HCT116 (cell line): Measurements from ENCODE around the gene PSMC3. TPM values are rescaled to one million over a fixed set of nuclear protein-coding genes. Genes with fewer than 3 reads are reported as not detected.

Source experiments
- ATAC-seq: fragments of 200-7000 bp; cut with Tn5 transposase; 2 replicates; pipeline ENCODE4 v1.9.1; 2020; ENCODE audit warnings: mild to moderate bottlenecking, moderate library complexity
- BruUV-seq: library from RNA; stranded (reverse); fragments of 400-500 nt; replicated peaks from 2 replicates; lab custom pipeline; 2021; lab: Mats Ljungman, UMichigan
- CTCF ChIA-PET: fragments of 300-600 bp; sonication (Branson Sonifier 250); formaldehyde crosslinking; loops from one replicate; lab custom pipeline; 2021; ENCODE audit warnings: antibody characterized with exemption; lab: Charles Lee
- POLR2A ChIA-PET: fragments of 300-600, 350-600 bp; sonication (Branson Sonifier 250); formaldehyde crosslinking; loops from one replicate; lab custom pipeline; 2021; ENCODE audit warnings: antibody characterized with exemption; lab: Charles Lee
- RAD21 ChIA-PET, 2 experiments: fragments of 300-600 bp; sonication (Branson Sonifier 250); formaldehyde crosslinking; loops; one replicate each; lab custom pipeline; 2023; ENCODE audit warnings: low total read pairs in 2 of 2; ENCODE audit not compliant: uncharacterized antibody in 2 of 2, unreplicated experiment in 2 of 2, low non-redundant PET in 1 of 2; lab: Charles Lee
- DNase-seq: peaks from one replicate; pipeline ENCODE4 v3.0.0-alpha.2; 2010; ENCODE audit warnings: low read depth, low spot score
- H2AFZ ChIP-seq: fragments of 200-600 bp; shearing (Covaris generic), sonication (generic); 2 replicates; pipeline ENCODE4 v1.6.1; 2017; ENCODE audit warnings: low read depth, mixed run types, mixed read lengths, antibody characterized with exemption, low read length; ENCODE audit not compliant: poor library complexity, severe bottlenecking
- H3K27ac ChIP-seq: 2 replicates; pipeline ENCODE4 v1.5.1; 2012; ENCODE audit warnings: low read depth, low read length
- H3K27me3 ChIP-seq: fragments of 200-600 bp; sonication (generic); 2 replicates; pipeline ENCODE4 v1.6.1; 2016; ENCODE audit warnings: mixed run types, low read length, mixed read lengths; ENCODE audit not compliant: insufficient read depth
- H3K36me3 ChIP-seq, 2 experiments: fragments of 200-500 bp in 1 of 2; fragments of 200-600 bp in 1 of 2; sonication (Bioruptor generic) in 1 of 2; sonication (generic) in 1 of 2; 2 replicates each; pipeline versions ENCODE4 v1.5.1 to v1.6.1; 2014 to 2016; ENCODE audit warnings: low read length in 2 of 2, inconsistent platforms in 1 of 2, mixed read lengths in 1 of 2, mixed run types in 1 of 2; ENCODE audit not compliant: insufficient read depth in 2 of 2, control insufficient read depth in 1 of 2
- H3K4me1 ChIP-seq, 2 experiments: fragments of 200-600 bp in 1 of 2; sonication (generic) in 1 of 2; 2 replicates each; pipeline versions ENCODE4 v1.5.1 to v1.6.1; 2012 to 2017; ENCODE audit warnings: low read length in 2 of 2, inconsistent platforms in 1 of 2, mild to moderate bottlenecking in 1 of 2, mixed read lengths in 1 of 2, mixed run types in 1 of 2, moderate library complexity in 1 of 2; ENCODE audit not compliant: insufficient read depth in 2 of 2, control insufficient read depth in 1 of 2
- H3K4me2 ChIP-seq: fragments of 200-600 bp; sonication (generic); 2 replicates; pipeline ENCODE4 v1.6.1; 2017; ENCODE audit warnings: mixed run types, low read length, mixed read lengths
- H3K4me3 ChIP-seq, 2 experiments: fragments of 200-600 bp in 1 of 2; sonication (generic) in 1 of 2; replicated peaks in 1 of 2; 2 replicates each; pipeline ENCODE4 v1.5.1; 2011 to 2016; ENCODE audit warnings: low read length in 2 of 2, control low read depth in 1 of 2, low read depth in 1 of 2, mild to moderate bottlenecking in 1 of 2, mixed read lengths in 1 of 2, mixed run types in 1 of 2
- H3K79me2 ChIP-seq: fragments of 200-600 bp; sonication (generic); 2 replicates; pipeline ENCODE4 v1.6.1; 2017; ENCODE audit warnings: mild to moderate bottlenecking, mixed run types, low read length, moderate library complexity, mixed read lengths; ENCODE audit not compliant: insufficient read depth
- H3K9ac ChIP-seq: fragments of 200-600 bp; sonication (generic); 2 replicates; pipeline ENCODE4 v1.6.1; 2016; ENCODE audit warnings: low read length, mixed read lengths
- H3K9me2 ChIP-seq: fragments of 200-600 bp; sonication (generic), shearing (Covaris generic); 2 replicates; pipeline ENCODE4 v1.6.1; 2017; ENCODE audit warnings: mixed run types, mild to moderate bottlenecking, moderate library complexity; ENCODE audit not compliant: insufficient read depth
- H3K9me3 ChIP-seq, 2 experiments: fragments of 200-500 bp in 1 of 2; fragments of 200-600 bp in 1 of 2; sonication (Bioruptor generic) in 1 of 2; sonication (generic) in 1 of 2; 2 replicates each; pipeline ENCODE4 v1.6.1; 2014 to 2017; ENCODE audit warnings: low read length in 2 of 2, mixed read lengths in 2 of 2, inconsistent platforms in 1 of 2, low read depth in 1 of 2, mild to moderate bottlenecking in 1 of 2, mixed run types in 1 of 2, moderate library complexity in 1 of 2; ENCODE audit not compliant: control insufficient read depth in 1 of 2, insufficient read depth in 1 of 2
- H4K20me1 ChIP-seq: fragments of 200-600 bp; sonication (generic), shearing (Covaris generic); 2 replicates; pipeline ENCODE4 v1.6.1; 2017; ENCODE audit warnings: mixed run types, mild to moderate bottlenecking, moderate library complexity; ENCODE audit not compliant: insufficient read depth
- CEBPB ChIP-seq: IDR thresholded peaks from 2 replicates; pipeline ENCODE4 v1.6.1; 2012; ENCODE audit warnings: low read depth
- CTCF ChIP-seq, 3 experiments: fragments of 200-600 bp in 1 of 3; sonication (generic) in 1 of 3; IDR thresholded peaks in 2 of 3; conservative IDR thresholded peaks in 1 of 3; 2 replicates each; pipeline ENCODE4 v1.5.1; 2012 to 2017; ENCODE audit warnings: low read depth in 2 of 3, low read length in 2 of 3, antibody characterized with exemption in 1 of 3, borderline replicate concordance in 1 of 3, control low read depth in 1 of 3, mild to moderate bottlenecking in 1 of 3, mixed read lengths in 1 of 3, mixed run types in 1 of 3, moderate library complexity in 1 of 3; ENCODE audit not compliant: insufficient read depth in 1 of 3
- EGR1 ChIP-seq: IDR thresholded peaks from 2 replicates; pipeline ENCODE4 v1.6.1; 2012; ENCODE audit warnings: low read depth
- ELF1 ChIP-seq: IDR thresholded peaks from 2 replicates; pipeline ENCODE4 v1.6.1; 2012; ENCODE audit warnings: low read depth, borderline replicate concordance
- MAX ChIP-seq: IDR thresholded peaks from 2 replicates; pipeline ENCODE4 v1.6.1; 2012
- TCF7L2 ChIP-seq: IDR thresholded peaks from 2 replicates; pipeline ENCODE4 v1.7.0; 2011; ENCODE audit warnings: borderline replicate concordance, inconsistent platforms; ENCODE audit not compliant: insufficient read depth, insufficient read length; ENCODE audit errors: extremely low read depth
- YY1 ChIP-seq: IDR thresholded peaks from 2 replicates; pipeline ENCODE4 v1.6.1; 2011; ENCODE audit warnings: low read length, low read depth, moderate library complexity, mild to moderate bottlenecking; ENCODE audit not compliant: insufficient replicate concordance; ENCODE audit errors: extremely low read depth
- ZBTB33 ChIP-seq: IDR thresholded peaks from 2 replicates; pipeline ENCODE4 v1.6.1; 2011; ENCODE audit warnings: mild to moderate bottlenecking, low read length, moderate library complexity; ENCODE audit not compliant: insufficient replicate concordance; ENCODE audit errors: extremely low read depth
- ZFX ChIP-seq: fragments of 450-650 bp; IDR thresholded peaks from 2 replicates; pipeline ENCODE4 v1.6.1; 2017
- ZNF274 ChIP-seq: fragments of 200-500 bp; sonication (Bioruptor generic); IDR thresholded peaks from 2 replicates; pipeline ENCODE4 v1.6.1; 2014; ENCODE audit warnings: mild to moderate bottlenecking, low read depth, low read length, inconsistent platforms
- intact Hi-C: fragments of 100-400 bp; cut with micrococcal nuclease; formaldehyde crosslinking; loops from 2 replicates; pipeline ENCODE4 v1.10.0; 2022
- total RNA-seq: library from RNA; stranded (reverse); gene quantifications from one replicate; pipeline ENCODE4 v1.2.1, GENCODE V29; 2021; ENCODE audit not compliant: unreplicated experiment

PSMC3 gene
- total RNA-seq, 1 experiment from 2014 or later, result 155 TPM

GRCh38 chr11:47393163-47394049 is 32.8 kb downstream of the PSMC3 start (continued):
- TF ChIP-seq CEBPB (no peak), MAX (no peak), ELF1 (no peak), CTCF (IDR thresholded peaks at IDR 0.05 in 2 of 3, conservative IDR thresholded peaks at IDR 0.05 in 1 of 3; ENCODE audit: borderline replicate concordance in 1 of 3, insufficient read depth in 1 of 3, low read depth in 2 of 3, low read length in 2 of 3) (no peak), EGR1 (no peak), TCF7L2 (no peak), ZFX (no peak), ZNF274 (no peak)

- Histone ChIP-seq H3K36me3 (no peaks in the 10 kb centered on the region), H3K27ac (no peak overlapping the region), H3K9ac (no peak overlapping the region)
- TF ChIP-seq TCF7L2, result no peak
- TF ChIP-seq ZBTB33, result no peak
- no peak for TF ChIP-seq YY1
- no peak for TF ChIP-seq CEBPB
- TF ChIP-seq CTCF (IDR thresholded peaks at IDR 0.05 in 2 of 3, conservative IDR thresholded peaks at IDR 0.05 in 1 of 3; ENCODE audit: borderline replicate concordance in 1 of 3, insufficient read depth in 1 of 3, low read depth in 2 of 3, low read length in 2 of 3), result no peak
- TF ChIP-seq, all 23 proteins: peak for 0
- no peak for DNase-seq
- POLR2A ChIA-PET, result no interaction called here
- Histone ChIP-seq H3K9me2 (no peaks in the 10 kb centered on the region), H3K4me3 (no peak overlapping the region), H4K20me1 (no peaks in the 10 kb centered on the region), H3K79me2 (no peaks in the 10 kb centered on the region), H3K4me1 (no peaks in the 10 kb centered on the region), H3K9me3 (no peaks in the 10 kb centered on the region), H3K27me3 (no peaks in the 10 kb centered on the region), H2AFZ (no peak overlapping the region), H3K4me2 (no peak overlapping the region)
- CTCF ChIA-PET, result interaction anchor here (1.3 kb wide), 1 partner anchor 18 kb away, joined by 7 read pairs; no protein-coding TSS in a partner anchor
- BruUV-seq, result no TSS peak
- intact Hi-C loops, result no loop called here
- RAD21 ChIA-PET, result no interaction called here
- ATAC-seq, result no peak
Measured at GRCh38 chr11:47392546-47393162, 33.6 kb downstream of the PSMC3 start.
